Measurements from ENCODE around the gene LIPE.

DNA sequence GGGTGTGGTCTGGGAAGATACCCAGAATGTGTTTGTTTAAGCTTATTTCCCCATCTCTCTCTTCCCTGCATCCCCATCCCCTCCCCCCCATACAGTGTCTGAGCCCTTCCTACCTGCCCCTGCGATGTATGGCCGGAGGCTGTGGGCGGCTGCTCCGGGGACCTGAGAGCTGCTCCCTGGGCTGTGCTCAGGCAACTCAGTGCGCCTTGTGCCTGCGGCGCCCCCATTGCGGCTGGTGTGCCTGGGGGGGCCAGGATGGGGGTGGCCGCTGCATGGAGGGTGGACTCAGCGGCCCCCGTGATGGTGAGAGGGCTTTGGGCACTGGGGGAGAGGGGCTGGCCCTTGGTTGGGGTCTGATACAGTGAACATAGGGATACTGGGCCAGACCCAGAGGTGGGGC lies 58.8 kb downstream of the LIPE start:
- TF ChIP-seq, protein P1, sequence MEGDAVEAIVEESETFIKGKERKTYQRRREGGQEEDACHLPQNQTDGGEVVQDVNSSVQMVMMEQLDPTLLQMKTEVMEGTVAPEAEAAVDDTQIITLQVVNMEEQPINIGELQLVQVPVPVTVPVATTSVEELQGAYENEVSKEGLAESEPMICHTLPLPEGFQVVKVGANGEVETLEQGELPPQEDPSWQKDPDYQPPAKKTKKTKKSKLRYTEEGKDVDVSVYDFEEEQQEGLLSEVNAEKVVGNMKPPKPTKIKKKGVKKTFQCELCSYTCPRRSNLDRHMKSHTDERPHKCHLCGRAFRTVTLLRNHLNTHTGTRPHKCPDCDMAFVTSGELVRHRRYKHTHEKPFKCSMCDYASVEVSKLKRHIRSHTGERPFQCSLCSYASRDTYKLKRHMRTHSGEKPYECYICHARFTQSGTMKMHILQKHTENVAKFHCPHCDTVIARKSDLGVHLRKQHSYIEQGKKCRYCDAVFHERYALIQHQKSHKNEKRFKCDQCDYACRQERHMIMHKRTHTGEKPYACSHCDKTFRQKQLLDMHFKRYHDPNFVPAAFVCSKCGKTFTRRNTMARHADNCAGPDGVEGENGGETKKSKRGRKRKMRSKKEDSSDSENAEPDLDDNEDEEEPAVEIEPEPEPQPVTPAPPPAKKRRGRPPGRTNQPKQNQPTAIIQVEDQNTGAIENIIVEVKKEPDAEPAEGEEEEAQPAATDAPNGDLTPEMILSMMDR (conservative IDR thresholded peaks at IDR 0.05; ENCODE audit: low read depth, low read length) = no peak
- no peak for TF ChIP-seq EZH2 (IDR thresholded peaks at IDR 0.05; ENCODE audit: borderline replicate concordance, low read depth, low read length, poor library complexity, severe bottlenecking)

All from A673 (cell line).